Gastrocnemius medialis (tissue), 4 donors: Measurements from ENCODE around the gene KCNQ1. TPM values are rescaled to one million over a fixed set of nuclear protein-coding genes. Genes with fewer than 3 reads are reported as not detected.

Experiments used
- ATAC-seq, 2 donors: fragments of 150-250 bp; one replicate each; pipeline ENCODE4 v1.9.1; 2016
- DNase-seq, 2 donors: peaks; one replicate each; pipeline ENCODE4 v3.0.0-alpha.2; 2019
- H3K27ac ChIP-seq, 4 donors: fragments of 200-600 bp; sonication (generic); 1 replicate in 1 of 4; 2 replicates in 3 of 4; pipeline ENCODE4 v1.5.1; 2016 to 2018; ENCODE audit warnings: mild to moderate bottlenecking in 2 of 4, moderate library complexity in 1 of 4
- H3K27me3 ChIP-seq, 3 donors: fragments of 200-600 bp; sonication (generic) in 2 of 3; 1 replicate in 1 of 3; 2 replicates in 2 of 3; pipeline versions ENCODE4 v1.5.1 to v1.6.0; 2016 to 2019; ENCODE audit warnings: mild to moderate bottlenecking in 1 of 3, moderate library complexity in 1 of 3
- H3K36me3 ChIP-seq, 2 donors: fragments of 200-600 bp; sonication (generic) in 1 of 2; one replicate each; pipeline ENCODE4 v1.5.1; 2017 to 2018
- H3K4me1 ChIP-seq, 2 donors: fragments of 200-600 bp; sonication (generic) in 1 of 2; one replicate each; pipeline ENCODE4 v1.5.1; 2016 to 2017; ENCODE audit warnings: mild to moderate bottlenecking in 2 of 2
- H3K4me3 ChIP-seq, 4 donors: fragments of 200-600 bp; sonication (generic) in 3 of 4; 1 replicate in 1 of 4; 2 replicates in 3 of 4; pipeline ENCODE4 v1.5.1; 2016 to 2019; ENCODE audit warnings: mild to moderate bottlenecking in 2 of 4
- H3K9me3 ChIP-seq, 3 donors: fragments of 200-600 bp; sonication (generic) in 2 of 3; 1 replicate in 1 of 3; 2 replicates in 2 of 3; pipeline ENCODE4 v1.5.1; 2016 to 2019
- POLR2A ChIP-seq, 2 donors: fragments of 450-650 bp; IDR thresholded peaks; one replicate each; pipeline ENCODE4 v1.6.1; 2017; ENCODE audit warnings: antibody characterized with exemption in 2 of 2, mild to moderate bottlenecking in 2 of 2, moderate library complexity in 2 of 2
- in situ Hi-C, 4 donors: fragments of 200-750 bp; cut with MboI; loops; one replicate each; pipeline versions ENCODE4 v1.15.0 to v1.8.0; 2017; ENCODE audit warnings: low sequenced_read_pairs in 4 of 4
- intact Hi-C: fragments of 100-400 bp; cut with DNase I; formaldehyde crosslinking; loops from one replicate; pipeline ENCODE4 v1.15.1; 2023; ENCODE audit warnings: low total_unique reads
- total RNA-seq, 4 donors: library from RNA; depleted of rRNA; stranded (reverse); fragments of >200 nt; gene quantifications; one replicate each; pipeline versions ENCODE4 v1.1.0 to v1.2.3, GENCODE V29; 2016
- TF ChIP-seq, protein P1 (sequence below), 5 experiments: fragments of 450-650 bp in 3 of 5; fragments of 200-600 bp in 2 of 5; sonication (generic) in 2 of 5; IDR thresholded peaks in 4 of 5; conservative IDR thresholded peaks in 1 of 5; 1 replicate in 4 of 5; 2 replicates in 1 of 5; pipeline ENCODE4 v1.5.1; 2016 to 2019; ENCODE audit warnings: antibody characterized with exemption in 5 of 5, mild to moderate bottlenecking in 3 of 5, moderate library complexity in 3 of 5

The KCNQ1 gene
- total RNA-seq, 4 donors from 2014 or later = 0.15 to 1.00 (median 0.67) TPM

DNA sequence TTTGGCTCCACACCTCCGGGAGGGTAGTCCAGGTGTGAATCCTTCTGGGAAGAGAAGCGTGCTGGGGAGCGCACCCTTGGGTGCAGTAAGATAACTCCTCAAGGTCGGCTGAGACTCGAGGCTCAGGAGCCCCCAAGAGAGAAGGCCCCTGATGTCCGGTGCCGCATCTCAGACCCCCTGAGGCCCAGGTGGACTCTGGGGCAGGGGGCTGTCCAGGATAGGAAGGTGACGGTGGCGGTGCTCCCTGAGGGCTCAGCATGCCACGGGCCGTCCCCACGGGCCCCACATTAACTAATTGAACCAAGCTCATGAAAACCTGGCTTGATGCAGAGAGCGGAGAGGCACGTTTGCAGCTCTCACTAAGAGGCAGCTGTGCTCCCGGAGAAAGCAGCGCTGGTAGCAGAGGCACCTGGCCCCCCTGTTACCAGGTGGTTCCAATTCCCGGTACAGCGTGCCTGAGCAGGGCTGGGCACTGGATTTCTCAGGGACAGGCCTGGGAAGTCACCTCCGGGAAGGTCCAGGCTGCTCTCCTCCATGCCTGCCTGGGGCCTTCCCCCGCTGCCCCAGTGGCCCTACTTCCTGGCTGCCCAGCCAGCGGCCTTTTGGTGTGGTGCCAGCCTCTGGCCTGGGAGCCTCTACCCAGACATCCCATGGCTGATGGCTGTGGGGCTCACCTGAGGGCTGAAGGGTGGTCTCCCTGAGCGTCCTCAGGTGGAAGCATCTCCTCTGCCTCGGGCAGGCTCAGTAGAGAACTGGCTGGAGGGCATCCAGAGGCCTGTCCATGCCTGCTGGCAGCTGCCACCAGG, 1.1 kb downstream of the KCNQ1 start:
- in situ Hi-C loops (loop anchor here in 2 of 4 donors (25.0 kb wide), 2 partner anchors 259 to 441 kb away; partner anchors contain the start of gene CDKN1C (in 1 of the 2)), intact Hi-C loops (no loop called here)
- Histone ChIP-seq H3K27ac (no peak overlapping the region), H3K4me1 (no peaks in the 10 kb centered on the region), H3K36me3 (no peaks in the 10 kb centered on the region), H3K9me3 (no peaks in the 10 kb centered on the region), H3K27me3 (peaks cover 25 to 47% (median 45%) of the 10 kb centered on the region in 3 donors), H3K4me3 (peak overlapping the region in 3 of 4 donors; percentile 38 to 49 (median 38))
- DNase-seq (no peak), ATAC-seq (no peak)
- TF ChIP-seq POLR2A (IDR thresholded peaks at IDR 0.05) = no peak
- TF ChIP-seq, protein P1, sequence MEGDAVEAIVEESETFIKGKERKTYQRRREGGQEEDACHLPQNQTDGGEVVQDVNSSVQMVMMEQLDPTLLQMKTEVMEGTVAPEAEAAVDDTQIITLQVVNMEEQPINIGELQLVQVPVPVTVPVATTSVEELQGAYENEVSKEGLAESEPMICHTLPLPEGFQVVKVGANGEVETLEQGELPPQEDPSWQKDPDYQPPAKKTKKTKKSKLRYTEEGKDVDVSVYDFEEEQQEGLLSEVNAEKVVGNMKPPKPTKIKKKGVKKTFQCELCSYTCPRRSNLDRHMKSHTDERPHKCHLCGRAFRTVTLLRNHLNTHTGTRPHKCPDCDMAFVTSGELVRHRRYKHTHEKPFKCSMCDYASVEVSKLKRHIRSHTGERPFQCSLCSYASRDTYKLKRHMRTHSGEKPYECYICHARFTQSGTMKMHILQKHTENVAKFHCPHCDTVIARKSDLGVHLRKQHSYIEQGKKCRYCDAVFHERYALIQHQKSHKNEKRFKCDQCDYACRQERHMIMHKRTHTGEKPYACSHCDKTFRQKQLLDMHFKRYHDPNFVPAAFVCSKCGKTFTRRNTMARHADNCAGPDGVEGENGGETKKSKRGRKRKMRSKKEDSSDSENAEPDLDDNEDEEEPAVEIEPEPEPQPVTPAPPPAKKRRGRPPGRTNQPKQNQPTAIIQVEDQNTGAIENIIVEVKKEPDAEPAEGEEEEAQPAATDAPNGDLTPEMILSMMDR (IDR thresholded peaks at IDR 0.05 in 4 of 5, conservative IDR thresholded peaks at IDR 0.05 in 1 of 5) = no peak

DNA sequence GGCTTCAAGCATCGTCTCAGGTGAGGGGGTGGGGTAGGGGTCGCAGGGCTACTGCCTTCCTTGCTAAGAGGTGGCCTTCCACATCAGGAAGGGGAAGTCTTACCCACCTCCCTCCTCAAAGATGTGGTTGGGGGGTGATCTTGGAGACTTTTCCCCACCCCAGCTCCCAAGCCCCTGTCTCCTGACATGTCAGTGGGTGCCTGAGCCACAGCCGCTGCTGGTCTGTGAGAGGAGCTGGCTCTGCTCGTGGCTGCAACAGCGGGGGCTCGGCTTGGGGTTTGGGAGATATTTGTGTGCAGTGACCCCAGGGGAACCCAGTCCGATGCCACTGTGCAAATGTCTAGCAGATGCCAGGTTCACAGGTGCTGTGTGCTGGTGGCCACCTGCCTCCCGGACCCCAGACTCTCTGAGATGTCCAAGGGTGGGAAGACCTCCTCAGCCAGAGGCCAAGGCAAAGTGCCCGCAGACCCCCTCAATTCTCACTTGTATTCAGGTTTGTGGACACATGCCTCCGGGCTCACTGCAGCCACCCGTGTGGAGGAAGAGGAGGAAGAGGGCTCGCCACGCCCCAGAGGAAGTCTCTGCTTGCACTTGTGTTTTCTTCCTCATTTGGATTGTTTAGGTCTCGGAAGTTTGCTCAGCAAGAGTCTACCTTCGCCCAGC, 1.9 kb downstream of the KCNQ1 start:
- in situ Hi-C loops (loop anchor here in 2 of 4 donors (25.0 kb wide), 2 partner anchors 259 to 441 kb away; partner anchors contain the start of gene CDKN1C (in 1 of the 2)), intact Hi-C loops (no loop called here)
- ATAC-seq (no peak), DNase-seq (no peak)
- Histone ChIP-seq H3K36me3 (no peaks in the 10 kb centered on the region), H3K27me3 (peaks cover 21 to 49% (median 46%) of the 10 kb centered on the region in 3 donors), H3K27ac (no peak overlapping the region), H3K4me3 (peak overlapping the region in 1 of 4 donors; percentile 49), H3K4me1 (no peaks in the 10 kb centered on the region), H3K9me3 (no peaks in the 10 kb centered on the region)
- TF ChIP-seq POLR2A (IDR thresholded peaks at IDR 0.05) = no peak
- TF ChIP-seq, protein P1 (IDR thresholded peaks at IDR 0.05 in 4 of 5, conservative IDR thresholded peaks at IDR 0.05 in 1 of 5) = no peak

DNA sequence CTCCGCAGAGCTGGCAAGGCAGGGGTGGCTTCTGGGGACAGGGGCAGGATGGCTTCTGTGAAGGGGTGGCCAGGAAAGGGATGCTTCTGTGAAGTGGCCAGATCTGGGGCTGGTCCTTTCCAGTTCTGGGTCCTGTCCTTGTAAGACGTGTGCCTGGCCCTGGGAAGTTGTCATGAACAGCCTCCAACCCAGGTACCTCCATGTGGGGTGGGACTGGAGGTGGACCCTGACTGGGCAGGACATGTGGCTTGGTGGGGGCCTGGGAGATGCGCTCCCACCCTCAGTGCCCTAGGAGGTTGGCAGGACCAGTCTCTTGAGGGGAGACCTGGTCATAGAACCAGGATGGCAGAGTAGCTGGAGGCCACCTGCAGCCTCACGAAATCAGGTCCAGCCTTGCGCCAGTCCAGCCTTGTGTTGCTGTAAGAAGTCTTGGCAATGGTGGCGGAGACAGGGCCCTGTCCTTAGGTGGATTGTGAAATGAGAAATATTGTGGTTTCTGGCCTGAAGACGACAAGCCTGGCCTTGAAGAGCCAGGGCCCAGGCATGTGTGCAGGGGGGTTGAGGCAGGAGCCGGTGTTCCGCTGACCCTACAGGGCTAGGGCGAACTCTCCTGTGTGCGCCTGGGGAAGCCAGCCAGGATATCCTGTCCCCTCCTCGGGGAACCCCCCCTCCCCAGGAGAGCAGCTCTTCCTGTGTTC, 2.6 kb downstream of the KCNQ1 start:
- H3K4me1 ChIP-seq = no peaks in the 10 kb centered on the region
- no peaks in the 10 kb centered on the region for H3K9me3 ChIP-seq
- in situ Hi-C loops = loop anchor here in 2 of 4 donors (25.0 kb wide), 2 partner anchors 260 to 440 kb away; partner anchors contain the start of gene CDKN1C (in 1 of the 2)
- DNase-seq = no peak
- H3K36me3 ChIP-seq = no peaks in the 10 kb centered on the region
- intact Hi-C loops = no loop called here
- H3K4me3 ChIP-seq = no peak overlapping the region
- no peak for ATAC-seq
- H3K27ac ChIP-seq = no peak overlapping the region
- H3K27me3 ChIP-seq = peaks cover 21 to 56% (median 45%) of the 10 kb centered on the region in 3 donors
- no peak for TF ChIP-seq POLR2A (IDR thresholded peaks at IDR 0.05)
- TF ChIP-seq, protein P1 (IDR thresholded peaks at IDR 0.05 in 4 of 5, conservative IDR thresholded peaks at IDR 0.05 in 1 of 5) = no peak

DNA sequence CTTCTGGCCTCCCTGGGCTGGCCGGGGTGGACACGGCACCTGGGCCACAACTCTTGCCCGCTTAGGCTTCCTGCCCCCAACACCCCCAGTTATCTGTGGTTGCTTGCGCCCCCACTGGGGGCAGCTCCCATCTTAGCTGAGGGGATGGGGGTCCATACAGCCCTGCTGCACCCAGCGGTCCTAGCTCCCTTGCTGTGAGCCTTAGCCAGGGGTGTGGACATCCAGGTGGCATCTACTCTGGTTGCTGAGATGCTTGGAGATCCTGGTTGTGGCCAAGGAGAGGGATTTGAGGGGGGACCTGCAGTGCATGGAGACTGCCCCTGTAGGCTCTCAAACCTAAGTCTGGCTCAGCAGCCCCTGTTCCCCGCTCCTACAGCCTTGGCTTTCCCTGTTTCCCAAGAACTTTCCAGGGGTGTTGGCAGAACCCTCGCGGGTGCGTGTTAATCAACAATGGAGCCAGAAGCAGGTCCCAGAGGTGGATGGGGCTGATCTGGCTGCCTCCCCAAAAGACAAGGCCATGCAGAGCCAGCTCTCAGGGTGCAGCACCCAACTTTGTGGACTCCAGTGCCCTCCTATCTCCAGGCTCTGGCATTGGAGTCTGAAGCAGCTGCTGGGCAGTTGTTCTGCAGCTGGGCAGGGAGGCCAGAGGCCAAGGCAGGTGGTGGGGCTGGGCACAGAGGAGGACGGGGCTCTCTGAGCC, 3.3 kb downstream of the KCNQ1 start:
- no peak for DNase-seq
- in situ Hi-C loops (loop anchor here in 2 of 4 donors (25.0 kb wide), 2 partner anchors 261 to 439 kb away; partner anchors contain the start of gene CDKN1C (in 1 of the 2)), intact Hi-C loops (no loop called here)
- no peaks in the 10 kb centered on the region for H3K36me3 ChIP-seq
- no peak overlapping the region for H3K27ac ChIP-seq
- H3K27me3 ChIP-seq = peaks cover 20 to 57% (median 38%) of the 10 kb centered on the region in 3 donors
- ATAC-seq = no peak
- H3K4me3 ChIP-seq = no peak overlapping the region
- H3K9me3 ChIP-seq = no peaks in the 10 kb centered on the region
- TF ChIP-seq, protein P1 (IDR thresholded peaks at IDR 0.05 in 4 of 5, conservative IDR thresholded peaks at IDR 0.05 in 1 of 5) = no peak
- TF ChIP-seq POLR2A (IDR thresholded peaks at IDR 0.05) = no peak
- H3K4me1 ChIP-seq = no peaks in the 10 kb centered on the region
